Activated CD4-positive, alpha-beta T cell treated with anti-CD3 and anti-CD28 coated beads, Interleukin-2, Interleukin-4, amounts not matched to agents 100 ng/mL and 50 ng/mL, durations not matched to agents 16 hours and 8 hours (primary cell): ENCODE measurements around the gene PLA2G5.
"Not testable (repeated sequence)": the region's sequence is repeated elsewhere in the genome, so short reads cannot be mapped to it uniquely, and the experiment has no call there.

ENCODE experiments used
- DNase-seq: peaks from one replicate; pipeline ENCODE4 v3.0.0-alpha.2; 2020; ENCODE audit warnings: low spot score

The PLA2G5 gene

GRCh38 chr1:20120796-20121195 is 50.8 kb downstream of the PLA2G5 start:
- no peak for DNase-seq

GRCh38 chr1:20123722-20124455 is 53.9 kb downstream of the PLA2G5 start:
- no peak for DNase-seq

- DNase-seq, result peak; percentile 31
Measured at GRCh38 chr1:20124456-20125057, 54.6 kb downstream of the PLA2G5 start.

GRCh38 chr1:20125100-20125499 is 55.1 kb downstream of the PLA2G5 start:
- no peak for DNase-seq

- peak; percentile 30 for DNase-seq
Measured at GRCh38 chr1:20126041-20126805, 56.2 kb downstream of the PLA2G5 start.

GRCh38 chr1:20126806-20127440 is 56.9 kb downstream of the PLA2G5 start:
- DNase-seq, result no peak

GRCh38 chr1:20130518-20130917 is 60.5 kb downstream of the PLA2G5 start:
- not testable (repeated sequence) for DNase-seq

- DNase-seq, result no peak
Measured at GRCh38 chr1:20134995-20135394, 65.0 kb downstream of the PLA2G5 start.

- no peak for DNase-seq
Measured at GRCh38 chr1:20136249-20136648, 66.3 kb downstream of the PLA2G5 start.

- DNase-seq, result no peak
Measured at GRCh38 chr1:20137055-20137454, 67.1 kb downstream of the PLA2G5 start.

- no peak for DNase-seq
Measured at GRCh38 chr1:20137604-20138003, 67.6 kb downstream of the PLA2G5 start.

GRCh38 chr1:20138346-20138745 is 68.4 kb downstream of the PLA2G5 start:
- DNase-seq, result no peak

GRCh38 chr1:20138961-20139550 is 69.1 kb downstream of the PLA2G5 start, which contains the start of gene PLA2G2F:
PLA2G2F (plus strand) TSS chr1:20139323; CDS start chr1:20139428, 105 bp downstream.
- no peak for DNase-seq

- DNase-seq, result no peak
Measured at GRCh38 chr1:20139776-20140612, 70.0 kb downstream of the PLA2G5 start.

GRCh38 chr1:20141001-20141400 is 71.0 kb downstream of the PLA2G5 start:
- DNase-seq, result no peak

- DNase-seq, result no peak
Measured at GRCh38 chr1:20141466-20141865, 71.5 kb downstream of the PLA2G5 start.
